BLaER1 (cell line): Measurements from ENCODE around the gene CDHR4.
A peak's percentile ranks its signal among the peaks of the same experiment; 100 is the strongest.

Experiments used
- H3K27ac ChIP-seq: shearing (Covaris generic); formaldehyde crosslinking; 2 replicates; pipeline ENCODE4 v1.8.1; 2022
- H3K27me3 ChIP-seq: shearing (Covaris generic); formaldehyde crosslinking; 2 replicates; pipeline ENCODE4 v1.8.1; 2022
- H3K36me3 ChIP-seq: shearing (Covaris generic); formaldehyde crosslinking; 2 replicates; pipeline ENCODE4 v1.8.1; 2022
- H3K4me1 ChIP-seq: shearing (Covaris generic); formaldehyde crosslinking; 2 replicates; pipeline ENCODE4 v1.8.1; 2022
- H3K4me2 ChIP-seq: shearing (Covaris generic); formaldehyde crosslinking; 2 replicates; pipeline ENCODE4 v1.8.1; 2022
- H3K4me3 ChIP-seq: shearing (Covaris generic); formaldehyde crosslinking; 2 replicates; pipeline ENCODE4 v1.8.1; 2022
- H3K9ac ChIP-seq: shearing (Covaris generic); formaldehyde crosslinking; 2 replicates; pipeline ENCODE4 v1.8.1; 2022
- H3K9me3 ChIP-seq: shearing (Covaris generic); formaldehyde crosslinking; 2 replicates; pipeline ENCODE4 v1.8.1; 2022
- H4K20me1 ChIP-seq: shearing (Covaris generic); formaldehyde crosslinking; 2 replicates; pipeline ENCODE4 v1.8.1; 2022
- Cebpa-rat ChIP-seq: shearing (Covaris generic); IDR thresholded peaks from 2 replicates; pipeline ENCODE4 v1.8.1; 2022

Gene CDHR4

GRCh38 chr3:49804141-49805041, 4.7 kb upstream of the CDHR4 start:
- TF ChIP-seq Cebpa-rat, result no peak
- Histone ChIP-seq H3K4me3 (peak overlapping the region; percentile 89), H3K27ac (peak overlapping the region; percentile 100), H3K9ac (peak overlapping the region; percentile 99), H3K4me2 (peak overlapping the region; percentile 97), H3K36me3 (peaks cover 13% of the 10 kb centered on the region), H4K20me1 (no peaks in the 10 kb centered on the region), H3K27me3 (peaks cover 13% of the 10 kb centered on the region), H3K4me1 (peaks cover 62% of the 10 kb centered on the region), H3K9me3 (no peaks in the 10 kb centered on the region)

DNA sequence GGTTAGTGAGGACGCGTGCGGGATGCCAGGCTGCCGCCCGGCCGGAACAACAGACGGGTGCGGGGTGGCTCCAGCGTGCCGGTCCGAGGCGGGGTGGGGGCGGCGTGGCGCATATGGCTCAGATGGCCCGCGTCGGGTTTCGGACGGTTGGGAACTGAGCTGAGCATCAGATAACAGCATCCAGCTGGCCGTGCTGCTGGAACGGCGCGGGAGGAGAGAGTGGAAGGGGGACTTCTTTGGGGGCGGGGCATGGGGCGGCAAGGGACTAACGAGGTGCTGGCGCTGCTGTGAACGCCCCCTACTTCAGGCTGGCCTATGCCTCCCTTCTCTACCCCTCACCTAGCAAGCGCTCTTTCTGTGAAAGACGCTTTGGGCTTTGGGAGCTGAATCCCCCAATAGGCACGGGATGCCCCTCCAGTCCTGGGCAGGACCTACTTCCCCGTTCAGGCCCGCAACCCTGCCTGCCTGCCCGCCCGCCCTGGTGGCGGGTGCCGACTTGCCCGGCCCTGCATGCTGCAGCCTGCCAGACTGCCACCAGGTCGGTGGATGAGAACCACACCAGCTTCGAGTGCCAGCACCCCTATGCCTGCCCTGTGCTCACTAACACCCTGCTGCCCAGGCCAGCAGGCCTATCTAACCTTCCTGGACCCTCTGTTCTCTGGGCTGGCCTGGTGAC, 3.9 kb upstream of the CDHR4 start:
- peaks cover 13% of the 10 kb centered on the region for H3K27me3 ChIP-seq
- no peaks in the 10 kb centered on the region for H3K9me3 ChIP-seq
- peak overlapping the region; percentile 99 for H3K9ac ChIP-seq
- H3K4me3 ChIP-seq, result peak overlapping the region; percentile 89
- 0 out of 2 replicates have a peak, but pooled peaks cover 5% of the 10 kb centered on the region for H3K36me3 ChIP-seq
- H4K20me1 ChIP-seq, result no peaks in the 10 kb centered on the region
- peak overlapping the region; percentile 100 for H3K27ac ChIP-seq
- no peak for TF ChIP-seq Cebpa-rat
- peaks cover 54% of the 10 kb centered on the region for H3K4me1 ChIP-seq
- peak overlapping the region; percentile 97 for H3K4me2 ChIP-seq

DNA sequence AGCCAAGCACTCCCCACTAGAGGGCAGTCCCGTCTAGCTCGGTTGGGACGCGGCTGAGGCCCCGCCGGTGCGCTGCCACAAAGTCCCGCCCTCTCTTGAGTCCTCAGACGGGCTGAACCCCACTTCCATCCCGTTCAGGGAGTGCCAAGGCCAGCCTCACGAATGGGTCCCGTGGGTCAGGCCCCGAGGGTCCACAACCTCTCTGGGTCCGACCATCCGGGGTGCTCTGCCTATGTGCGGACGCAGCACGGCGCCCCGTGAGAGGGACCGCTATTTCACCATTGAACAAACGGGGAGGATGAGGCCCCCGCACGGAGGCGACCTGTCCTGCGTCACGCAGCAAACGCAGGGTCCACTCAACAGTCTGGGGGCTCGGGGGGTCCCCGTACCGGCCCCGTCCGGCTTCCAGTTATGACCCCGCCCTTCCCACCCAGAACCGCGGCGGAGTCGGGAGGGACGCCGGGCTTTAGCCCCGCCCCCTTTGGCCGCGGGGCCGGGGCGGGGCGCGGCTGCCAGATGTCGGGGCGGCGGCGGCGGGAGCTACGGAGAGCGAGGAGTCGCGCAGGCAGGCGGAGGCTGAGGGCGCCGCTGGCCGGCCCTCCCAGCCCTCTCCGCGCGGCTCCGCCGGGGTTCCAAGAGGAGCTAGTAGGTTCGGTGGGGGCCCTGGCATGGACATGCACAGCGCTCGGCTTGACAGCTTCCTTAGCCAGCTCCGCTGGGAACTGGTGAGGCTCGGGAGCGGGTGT, 3.2 kb upstream of the CDHR4 start, which contains the start of gene INKA1:
TSS of gene INKA1 (plus strand) at position 543 of the 746 bp plus-strand sequence. CDS start at position 675, 132 bp downstream.
- H3K27ac ChIP-seq, result peak within 1 kb of the TSS; percentile 100
- peaks cover 13% of the 10 kb centered on the region for H3K27me3 ChIP-seq
- H3K9me3 ChIP-seq, result no peaks in the 10 kb centered on the region
- H3K4me3 ChIP-seq, result peak within 1 kb of the TSS; percentile 89
- TF ChIP-seq Cebpa-rat, result no peak
- no peaks in the 10 kb centered on the region for H4K20me1 ChIP-seq
- 0 out of 2 replicates have a peak, but pooled peaks cover under 1% of the 10 kb centered on the region for H3K36me3 ChIP-seq
- H3K4me1 ChIP-seq, result peaks cover 47% of the 10 kb centered on the region
- peak within 1 kb of the TSS; percentile 97 for H3K4me2 ChIP-seq
- H3K9ac ChIP-seq, result peak within 1 kb of the TSS; percentile 99

DNA sequence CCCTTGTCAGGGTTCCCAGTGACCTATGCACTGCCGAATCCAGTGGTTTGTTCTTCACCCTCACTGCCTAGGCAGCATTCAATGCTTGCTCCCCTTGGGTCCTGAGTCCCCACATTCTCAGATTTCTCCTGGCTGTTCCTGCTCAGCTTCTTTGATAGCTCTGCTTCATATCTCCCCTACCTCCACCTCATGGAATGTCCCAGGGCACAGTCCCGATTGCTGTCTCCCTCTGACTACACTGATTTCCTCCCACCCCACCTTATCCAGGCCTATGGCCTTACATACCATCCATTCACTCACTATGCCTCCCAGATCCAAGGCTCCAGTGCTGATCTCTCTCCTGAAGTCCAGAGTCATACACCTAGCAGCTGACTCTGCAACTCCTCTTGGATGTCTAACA, 1.5 kb upstream of the CDHR4 start:
- Histone ChIP-seq H3K9ac (no peak overlapping the region; the same call in 1 of the 2 replicates), H4K20me1 (no peaks in the 10 kb centered on the region), H3K9me3 (no peaks in the 10 kb centered on the region), H3K27ac (no peak overlapping the region), H3K4me2 (peak overlapping the region; percentile 97), H3K4me1 (peaks cover 41% of the 10 kb centered on the region), H3K36me3 (no peaks in the 10 kb centered on the region), H3K27me3 (peaks cover 13% of the 10 kb centered on the region), H3K4me3 (no peak overlapping the region)
- no peak for TF ChIP-seq Cebpa-rat

GRCh38 chr3:49799105-49799504, 568 bp downstream of the CDHR4 start:
- Histone ChIP-seq H3K4me3 (no peak overlapping the region), H3K4me2 (no peak overlapping the region), H3K9me3 (no peaks in the 10 kb centered on the region), H3K36me3 (no peaks in the 10 kb centered on the region), H4K20me1 (no peaks in the 10 kb centered on the region), H3K4me1 (peaks cover 26% of the 10 kb centered on the region), H3K27ac (no peak overlapping the region), H3K27me3 (peaks cover 13% of the 10 kb centered on the region), H3K9ac (no peak overlapping the region)
- TF ChIP-seq Cebpa-rat, result no peak

DNA sequence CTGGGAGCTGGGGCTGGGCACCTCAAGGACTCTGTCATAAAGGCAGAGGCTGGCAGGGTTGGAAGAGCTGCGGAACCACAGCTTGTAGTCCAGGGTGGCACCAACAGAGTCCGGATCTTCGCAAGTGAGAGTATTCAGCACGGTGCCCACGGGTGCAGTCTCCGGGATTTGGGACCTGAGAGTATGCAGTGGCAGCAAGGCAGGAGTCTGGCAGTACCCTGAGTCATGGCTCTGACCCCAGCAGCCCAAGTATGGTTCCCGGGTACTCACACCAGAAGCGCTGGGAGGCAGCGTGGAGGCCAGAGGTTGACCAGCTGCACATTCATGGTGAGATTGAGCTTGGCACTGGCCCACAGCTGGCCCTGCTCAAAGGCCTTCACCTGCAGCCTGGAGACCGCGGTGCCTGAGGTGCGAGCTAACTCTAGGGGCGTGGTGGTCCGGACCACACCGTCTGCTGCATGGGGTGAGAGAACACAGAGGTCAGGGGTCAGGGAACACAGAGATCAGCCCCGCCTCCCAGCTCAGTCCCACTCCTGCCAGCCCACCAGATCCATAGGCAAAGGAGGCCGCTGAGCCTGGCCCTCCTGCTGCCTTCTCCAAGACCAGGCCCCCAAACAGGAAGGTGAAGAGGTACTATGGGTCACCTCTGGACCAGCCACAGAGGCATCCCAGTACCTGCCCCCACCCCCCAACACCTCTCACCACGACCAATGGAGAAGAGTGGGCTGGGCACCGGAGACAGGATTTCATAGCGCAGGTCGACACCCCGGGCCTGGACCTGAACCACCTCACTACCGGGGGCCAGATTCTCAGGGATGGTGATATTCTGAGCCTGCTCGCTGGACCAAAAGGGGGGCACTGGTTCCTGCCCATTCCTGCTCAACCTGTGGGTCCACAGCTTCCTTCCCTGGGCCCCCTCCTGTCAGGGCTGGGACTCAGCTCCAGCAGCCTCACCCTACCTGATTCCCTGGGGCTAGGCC, 4.5 kb downstream of the CDHR4 start:
- Histone ChIP-seq H3K27ac (no peak overlapping the region), H3K4me1 (peaks cover 23% of the 10 kb centered on the region), H3K27me3 (no peaks in the 10 kb centered on the region), H4K20me1 (no peaks in the 10 kb centered on the region), H3K4me3 (no peak overlapping the region), H3K9ac (no peak overlapping the region), H3K4me2 (no peak overlapping the region), H3K36me3 (no peaks in the 10 kb centered on the region), H3K9me3 (no peaks in the 10 kb centered on the region)
- TF ChIP-seq Cebpa-rat, result no peak

DNA sequence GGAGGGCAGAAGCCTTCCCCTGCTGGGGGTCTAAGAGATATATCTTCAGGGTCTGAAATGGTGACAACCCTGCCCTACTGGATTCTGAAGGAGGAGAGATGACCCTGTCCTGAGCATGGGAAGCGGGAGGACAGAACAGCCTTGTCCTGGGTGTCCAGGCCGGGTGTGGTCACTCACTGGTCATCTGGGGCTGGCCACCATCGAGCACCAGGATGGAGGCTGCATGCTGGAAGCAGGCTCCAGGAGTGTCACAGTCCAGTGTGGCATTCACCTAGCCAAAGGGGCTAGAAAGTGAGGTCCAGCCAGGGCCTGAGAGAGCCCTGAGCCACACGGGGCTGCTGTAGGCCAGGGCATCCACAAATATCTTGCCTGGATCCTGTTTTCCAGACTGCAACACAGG, 5.2 kb downstream of the CDHR4 start:
- H3K4me2 ChIP-seq, result no peak overlapping the region
- no peaks in the 10 kb centered on the region for H3K9me3 ChIP-seq
- no peaks in the 10 kb centered on the region for H4K20me1 ChIP-seq
- no peak overlapping the region for H3K9ac ChIP-seq
- H3K36me3 ChIP-seq, result no peaks in the 10 kb centered on the region
- no peak overlapping the region for H3K27ac ChIP-seq
- H3K4me1 ChIP-seq, result peaks cover 31% of the 10 kb centered on the region
- TF ChIP-seq Cebpa-rat, result no peak
- H3K4me3 ChIP-seq, result no peak overlapping the region
- H3K27me3 ChIP-seq, result no peaks in the 10 kb centered on the region

DNA sequence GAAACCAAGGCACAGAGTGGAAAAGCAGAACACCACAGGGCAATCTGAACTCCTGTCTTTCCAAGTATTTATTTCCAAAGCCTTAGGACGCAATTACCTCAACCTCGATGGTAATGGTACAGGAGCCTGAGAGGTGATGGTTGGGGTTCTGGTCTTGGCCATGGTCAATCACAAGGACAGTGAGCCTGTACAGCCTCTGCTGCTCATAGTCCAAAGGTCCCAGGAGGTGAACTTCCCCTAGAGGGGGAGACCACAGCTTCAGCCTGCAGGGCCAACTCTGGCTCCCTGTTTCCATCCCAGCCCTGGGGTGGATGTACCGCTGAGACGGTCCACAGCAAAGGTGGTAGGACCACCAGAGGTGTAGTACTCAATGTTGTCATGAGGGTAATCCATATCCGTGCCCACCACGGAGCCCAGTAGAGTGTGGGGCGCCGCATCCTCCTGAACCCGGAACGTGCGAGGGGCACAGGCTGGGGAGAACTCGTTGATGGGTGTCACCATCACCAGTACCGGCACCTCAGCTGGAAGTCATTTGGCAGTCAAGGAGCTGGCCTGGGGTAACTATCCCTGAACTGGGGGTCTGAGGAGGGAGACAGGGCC, 6.1 kb downstream of the CDHR4 start:
- Histone ChIP-seq H3K4me2 (no peak overlapping the region), H3K36me3 (no peaks in the 10 kb centered on the region), H3K9me3 (no peaks in the 10 kb centered on the region), H3K27me3 (no peaks in the 10 kb centered on the region), H3K9ac (no peak overlapping the region), H4K20me1 (no peaks in the 10 kb centered on the region), H3K27ac (no peak overlapping the region), H3K4me1 (peaks cover 32% of the 10 kb centered on the region), H3K4me3 (no peak overlapping the region)
- TF ChIP-seq Cebpa-rat, result no peak
